Thyroid gland (tissue), 4 donors: ENCODE measurements around the gene EZR.

Experiments
- CTCF ChIP-seq, 6 experiments: fragments of 200-600 bp in 3 of 6; fragments of 450-650 bp in 3 of 6; sonication (generic) in 3 of 6; IDR thresholded peaks; one replicate each; pipeline ENCODE4 v1.5.1; 2016 to 2019; ENCODE audit warnings: antibody characterized with exemption in 6 of 6, mild to moderate bottlenecking in 2 of 6, inconsistent platforms in 1 of 6, moderate library complexity in 1 of 6
- POLR2A ChIP-seq, 2 donors: fragments of 450-650 bp; IDR thresholded peaks; one replicate each; pipeline ENCODE4 v1.6.1; 2017; ENCODE audit warnings: antibody characterized with exemption in 2 of 2, mild to moderate bottlenecking in 2 of 2, moderate library complexity in 1 of 2

DNA sequence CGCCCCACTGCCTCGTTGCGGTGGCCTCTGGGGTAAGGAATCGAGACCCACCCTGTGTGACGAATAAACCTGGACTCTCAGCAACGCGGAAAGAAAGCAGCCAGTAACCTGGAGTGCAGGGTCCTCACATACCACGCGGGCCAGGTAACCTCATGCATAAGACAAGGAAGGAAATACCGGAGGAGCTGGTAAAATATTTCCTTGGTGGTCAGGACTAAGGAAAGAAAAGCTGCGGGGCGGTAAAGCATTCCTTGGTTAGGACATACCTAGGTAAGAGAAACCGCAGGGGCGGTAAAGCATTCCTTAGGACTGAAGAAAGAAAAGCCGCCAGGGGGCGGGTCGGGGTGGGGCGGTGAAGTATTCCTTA lies 88.6 kb downstream of the EZR start:
- TF ChIP-seq CTCF (IDR thresholded peaks at IDR 0.05) (no peak), POLR2A (IDR thresholded peaks at IDR 0.05) (no peak)
